Retinal pigment epithelial cell (primary cell): Measurements from ENCODE around the gene ATP5MG.
A peak's percentile ranks its signal among the peaks of the same experiment; 100 is the strongest.

Experiments
- DNase-seq: peaks from one replicate; pipeline ENCODE4 v3.0.0-alpha.2; 2010; ENCODE audit warnings: low read depth
- H3K4me3 ChIP-seq: 2 replicates; pipeline ENCODE4 v1.5.1; 2011; ENCODE audit warnings: mild to moderate bottlenecking, low read length, control low read depth, moderate library complexity
- TF ChIP-seq, protein P1 (sequence below): conservative IDR thresholded peaks from 2 replicates; pipeline ENCODE4 v1.5.1; 2011; ENCODE audit warnings: low read depth, low read length, control low read depth, inconsistent platforms

The ATP5MG gene

GRCh38 chr11:118435893-118436624, 34.7 kb downstream of the ATP5MG start, which contains the start of gene KMT2A:
KMT2A (plus strand) TSS chr11:118436492; CDS start chr11:118436513, 21 bp downstream.
- peak; percentile 82 for DNase-seq
- TF ChIP-seq, protein P1, sequence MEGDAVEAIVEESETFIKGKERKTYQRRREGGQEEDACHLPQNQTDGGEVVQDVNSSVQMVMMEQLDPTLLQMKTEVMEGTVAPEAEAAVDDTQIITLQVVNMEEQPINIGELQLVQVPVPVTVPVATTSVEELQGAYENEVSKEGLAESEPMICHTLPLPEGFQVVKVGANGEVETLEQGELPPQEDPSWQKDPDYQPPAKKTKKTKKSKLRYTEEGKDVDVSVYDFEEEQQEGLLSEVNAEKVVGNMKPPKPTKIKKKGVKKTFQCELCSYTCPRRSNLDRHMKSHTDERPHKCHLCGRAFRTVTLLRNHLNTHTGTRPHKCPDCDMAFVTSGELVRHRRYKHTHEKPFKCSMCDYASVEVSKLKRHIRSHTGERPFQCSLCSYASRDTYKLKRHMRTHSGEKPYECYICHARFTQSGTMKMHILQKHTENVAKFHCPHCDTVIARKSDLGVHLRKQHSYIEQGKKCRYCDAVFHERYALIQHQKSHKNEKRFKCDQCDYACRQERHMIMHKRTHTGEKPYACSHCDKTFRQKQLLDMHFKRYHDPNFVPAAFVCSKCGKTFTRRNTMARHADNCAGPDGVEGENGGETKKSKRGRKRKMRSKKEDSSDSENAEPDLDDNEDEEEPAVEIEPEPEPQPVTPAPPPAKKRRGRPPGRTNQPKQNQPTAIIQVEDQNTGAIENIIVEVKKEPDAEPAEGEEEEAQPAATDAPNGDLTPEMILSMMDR: no peak
- peak within 1 kb of the TSS; percentile 81 for H3K4me3 ChIP-seq

DNA sequence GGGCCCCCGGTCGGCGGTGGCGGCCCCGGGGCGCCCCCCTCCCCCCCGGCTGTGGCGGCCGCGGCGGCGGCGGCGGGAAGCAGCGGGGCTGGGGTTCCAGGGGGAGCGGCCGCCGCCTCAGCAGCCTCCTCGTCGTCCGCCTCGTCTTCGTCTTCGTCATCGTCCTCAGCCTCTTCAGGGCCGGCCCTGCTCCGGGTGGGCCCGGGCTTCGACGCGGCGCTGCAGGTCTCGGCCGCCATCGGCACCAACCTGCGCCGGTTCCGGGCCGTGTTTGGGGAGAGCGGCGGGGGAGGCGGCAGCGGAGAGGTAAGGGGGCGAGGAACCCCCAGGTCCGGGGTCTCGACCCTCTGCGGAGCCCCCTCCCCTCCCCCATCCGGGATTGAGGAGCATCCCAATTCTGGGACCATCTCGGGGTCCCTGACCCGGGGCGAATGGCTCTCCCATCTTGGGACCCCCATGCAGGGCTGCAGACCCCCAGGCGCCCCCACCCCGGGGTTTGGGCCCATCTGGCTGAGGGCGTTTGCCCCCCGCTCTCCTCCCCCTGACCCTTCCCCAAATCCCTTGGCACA, 35.3 kb downstream of the ATP5MG start:
- peak overlapping the region; percentile 81 for H3K4me3 ChIP-seq
- TF ChIP-seq, protein P1: no peak
- DNase-seq: no peak

GRCh38 chr11:118437208-118438125, 36.1 kb downstream of the ATP5MG start:
- H3K4me3 ChIP-seq: peak overlapping the region; percentile 81
- no peak for DNase-seq

GRCh38 chr11:118438314-118438931, 37.0 kb downstream of the ATP5MG start:
- TF ChIP-seq, protein P1: no peak
- DNase-seq: peak; percentile 60
- peak overlapping the region; percentile 81 for H3K4me3 ChIP-seq

More at GRCh38 chr11:118437208-118438125, 36.1 kb downstream of the ATP5MG start:
- TF ChIP-seq, protein P1: no peak

- DNase-seq: no peak
- TF ChIP-seq, protein P1: no peak
- H3K4me3 ChIP-seq: no peak overlapping the region
Observed at GRCh38 chr11:118439646-118440045, 38.2 kb downstream of the ATP5MG start.

DNA sequence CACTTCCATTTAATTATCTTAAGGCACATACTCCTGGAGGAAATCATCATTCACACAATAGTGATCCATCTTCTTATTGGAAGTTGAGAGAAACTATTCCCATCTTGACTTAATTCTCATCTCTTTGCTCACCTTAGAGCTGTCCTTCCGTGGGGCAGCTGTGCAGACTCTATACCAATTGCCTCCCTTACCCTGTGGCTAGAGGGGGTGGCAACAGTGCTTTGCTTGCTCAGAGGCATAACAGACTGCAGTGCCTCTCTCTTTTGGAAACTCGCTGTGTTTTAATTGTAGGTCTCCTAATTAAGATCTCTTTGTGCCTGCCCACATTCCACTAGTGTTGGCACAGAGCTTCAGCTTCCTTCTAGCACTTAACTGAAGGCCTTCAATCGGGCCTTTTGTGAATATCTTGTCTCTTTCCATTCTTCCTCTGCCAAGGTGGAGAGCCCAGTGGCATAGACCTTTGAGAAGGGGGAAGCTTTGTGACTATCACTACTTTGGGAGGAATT, 40.4 kb downstream of the ATP5MG start:
- TF ChIP-seq, protein P1: no peak
- DNase-seq: no peak
- no peak overlapping the region for H3K4me3 ChIP-seq
